NCI-H2107 (cell line): Measurements from ENCODE around the gene PLA2G2F.
"Not testable (repeated sequence)": the region's sequence is repeated elsewhere in the genome, so short reads cannot be mapped to it uniquely, and the experiment has no call there.

Source experiments
- DNase-seq: peaks from one replicate; lab custom pipeline; 2025; lab: John Stamatoyannopoulos, UW

Gene PLA2G2F

GRCh38 chr1:20114021-20114648, 25.0 kb upstream of the PLA2G2F start:
- no peak for DNase-seq

- no peak for DNase-seq
Observed at GRCh38 chr1:20115479-20115878, 23.6 kb upstream of the PLA2G2F start.

- no peak for DNase-seq
Observed at GRCh38 chr1:20115916-20116315, 23.2 kb upstream of the PLA2G2F start.

- DNase-seq, result no peak
Observed at GRCh38 chr1:20117236-20117635, 21.9 kb upstream of the PLA2G2F start.

- DNase-seq, result no peak
Observed at GRCh38 chr1:20119347-20119746, 19.8 kb upstream of the PLA2G2F start, which contains the start of gene PLA2G2D. Gene PLA2G2D, minus strand, starts transcription at chr1:20119536. Its CDS starts 38 bp downstream, at chr1:20119498.

- DNase-seq, result no peak
Observed at GRCh38 chr1:20120796-20121195, 18.3 kb upstream of the PLA2G2F start.

GRCh38 chr1:20123722-20124455, 15.2 kb upstream of the PLA2G2F start:
- no peak for DNase-seq

GRCh38 chr1:20124456-20125057, 14.6 kb upstream of the PLA2G2F start:
- DNase-seq, result no peak

GRCh38 chr1:20125100-20125499, 14.0 kb upstream of the PLA2G2F start:
- no peak for DNase-seq

DNA sequence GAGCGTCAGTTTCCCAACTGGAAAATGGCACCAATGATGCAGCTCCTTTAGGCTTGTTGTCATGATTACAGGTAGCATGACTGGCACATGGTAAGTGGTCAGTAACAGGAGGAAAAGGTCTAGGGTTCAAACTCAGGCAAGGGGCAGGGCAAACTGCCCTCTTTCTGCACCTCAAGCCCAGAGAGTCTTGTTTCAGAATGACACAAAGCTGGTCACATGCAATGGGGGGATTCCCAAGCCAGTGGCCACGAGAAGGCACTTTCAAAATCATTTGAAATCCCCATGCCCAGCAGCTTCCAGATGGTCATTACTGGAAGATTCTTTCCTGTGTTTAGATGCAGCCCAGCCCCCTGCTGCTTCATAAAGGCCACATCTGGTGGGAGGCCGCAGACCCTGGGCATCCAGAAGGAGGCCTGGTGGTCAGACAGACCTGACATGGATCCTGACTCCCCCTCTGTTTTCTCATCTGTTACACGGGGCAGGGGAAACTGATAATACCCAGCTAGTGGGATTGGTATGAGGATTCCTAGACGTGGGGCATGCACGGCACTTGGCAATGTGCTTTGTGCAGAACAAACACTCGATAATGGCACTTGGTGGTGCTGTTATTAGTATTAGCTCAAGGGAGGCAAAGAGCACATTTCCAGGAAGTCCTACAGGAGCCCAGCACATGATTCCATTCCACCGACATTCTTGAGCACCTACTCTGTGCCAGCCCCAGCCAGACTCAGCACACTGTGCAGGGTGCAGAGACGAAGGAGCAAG, 12.9 kb upstream of the PLA2G2F start:
- no peak for DNase-seq

DNA sequence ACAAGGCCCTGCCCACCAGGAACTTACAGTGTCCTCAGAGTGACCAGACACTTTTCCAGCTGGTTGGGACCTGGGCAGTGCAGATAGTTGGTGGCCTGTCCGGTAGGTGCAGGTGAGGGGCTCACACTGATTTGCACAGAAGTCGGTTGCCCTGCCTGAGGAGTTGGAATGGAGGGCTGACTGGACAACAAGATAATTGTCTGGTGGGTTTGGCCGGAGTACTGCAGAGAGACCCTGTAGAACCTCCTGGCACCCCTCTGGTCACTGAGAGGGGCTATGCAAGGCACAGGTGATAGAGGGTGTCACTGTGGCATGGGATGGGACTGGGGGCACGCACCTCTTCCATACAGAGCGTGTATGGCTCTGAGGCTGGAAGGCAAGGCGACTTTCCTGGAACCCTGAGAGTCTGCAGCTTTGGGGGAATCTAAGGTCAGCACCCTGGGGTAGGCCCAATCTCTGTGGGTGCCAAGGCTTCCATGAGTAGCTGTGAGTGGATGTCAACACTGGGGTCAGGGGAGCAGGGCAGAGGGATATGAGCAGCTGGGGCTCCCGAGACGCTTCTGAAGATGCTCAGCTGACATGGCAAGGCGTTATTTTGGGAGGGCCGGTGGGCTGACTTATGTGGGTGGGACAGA, 12.2 kb upstream of the PLA2G2F start:
- no peak for DNase-seq

- not testable (repeated sequence) for DNase-seq
Observed at GRCh38 chr1:20130518-20130917, 8.6 kb upstream of the PLA2G2F start.

- DNase-seq, result no peak
Observed at GRCh38 chr1:20134995-20135394, 4.1 kb upstream of the PLA2G2F start.

- no peak for DNase-seq
Observed at GRCh38 chr1:20136249-20136648, 2.9 kb upstream of the PLA2G2F start.

- DNase-seq, result no peak
Observed at GRCh38 chr1:20137055-20137454, 2.1 kb upstream of the PLA2G2F start.

- DNase-seq, result no peak
Observed at GRCh38 chr1:20137604-20138003, 1.5 kb upstream of the PLA2G2F start.

- no peak for DNase-seq
Observed at GRCh38 chr1:20138346-20138745, 777 bp upstream of the PLA2G2F start.

- no peak for DNase-seq
Observed at GRCh38 chr1:20139776-20140612, 871 bp downstream of the PLA2G2F start.

GRCh38 chr1:20141001-20141400, 1.9 kb downstream of the PLA2G2F start:
- DNase-seq, result no peak

DNA sequence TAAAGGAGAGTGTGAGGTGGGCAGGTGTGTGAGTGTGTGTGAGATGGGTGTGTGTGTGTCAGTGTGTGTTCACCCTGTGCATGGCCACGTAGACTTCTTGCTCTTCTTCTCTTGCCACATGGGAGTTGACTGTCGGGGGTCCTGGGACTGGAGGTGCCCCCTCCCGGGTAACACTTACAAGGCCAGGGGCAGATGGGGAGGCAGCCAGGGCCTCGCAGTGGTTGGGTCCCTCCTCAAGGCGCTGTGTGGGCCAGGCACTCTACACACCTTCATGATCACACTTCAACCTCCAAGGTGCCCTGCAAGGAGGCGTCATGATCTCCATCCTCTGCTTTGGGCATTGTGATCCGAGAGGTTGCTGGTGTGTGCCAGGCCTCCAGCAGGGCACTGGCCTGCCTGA, 2.3 kb downstream of the PLA2G2F start:
- no peak for DNase-seq
